GM12878 (cell line): ENCODE data around the gene LDLRAD4. TPM values are rescaled to one million over a fixed set of nuclear protein-coding genes. Genes with fewer than 3 reads are reported as not detected.
A peak's percentile ranks its signal among the peaks of the same experiment; 100 is the strongest.

Experiments used
- BCL11A ChIP-seq: IDR thresholded peaks from 2 replicates; pipeline ENCODE4 v1.6.1; 2011; ENCODE audit warnings: low read depth, low read length
- BCLAF1 ChIP-seq: fragments of 450-650 bp; IDR thresholded peaks from 2 replicates; pipeline ENCODE4 v1.6.1; 2017; ENCODE audit warnings: antibody characterized with exemption, mild to moderate bottlenecking, moderate library complexity
- CBFB ChIP-seq: IDR thresholded peaks from 2 replicates; pipeline ENCODE4 v1.6.1; 2016; ENCODE audit warnings: antibody characterized with exemption, low read depth
- CEBPB ChIP-seq, 2 experiments: fragments of 150-350 bp in 1 of 2; IDR thresholded peaks; 2 replicates each; pipeline ENCODE4 v1.6.1; 2012 to 2014; ENCODE audit warnings: low read depth in 2 of 2, low read length in 2 of 2, borderline replicate concordance in 1 of 2, inconsistent platforms in 1 of 2
- CUX1 ChIP-seq: IDR thresholded peaks from 2 replicates; pipeline ENCODE4 v1.6.1; 2012; ENCODE audit warnings: improper control_type of control experiment, low read depth, low read length; ENCODE audit not compliant: insufficient replicate concordance
- FOS ChIP-seq: IDR thresholded peaks from 3 replicates; pipeline ENCODE4 v1.6.1; 2011; ENCODE audit warnings: borderline replicate concordance; ENCODE audit not compliant: insufficient read length; ENCODE audit errors: extremely low read depth
- KLF5 ChIP-seq: fragments of 450-650 bp; IDR thresholded peaks from 2 replicates; pipeline ENCODE4 v1.6.1; 2014; ENCODE audit warnings: mild to moderate bottlenecking; ENCODE audit not compliant: partially characterized antibody
- MTA3 ChIP-seq: IDR thresholded peaks from 2 replicates; pipeline ENCODE4 v1.6.1; 2012; ENCODE audit warnings: low read length, inconsistent platforms, borderline replicate concordance
- MXI1 ChIP-seq: fragments of 150-350 bp; IDR thresholded peaks from 2 replicates; pipeline ENCODE4 v1.6.1; 2011; ENCODE audit warnings: low read depth, mild to moderate bottlenecking, inconsistent platforms, low read length, improper control_type of control experiment
- NR2F1 ChIP-seq: fragments of 450-650 bp; conservative IDR thresholded peaks from 2 replicates; pipeline ENCODE4 v1.6.1; 2017; ENCODE audit warnings: mild to moderate bottlenecking
- PML ChIP-seq: IDR thresholded peaks from 2 replicates; pipeline ENCODE4 v1.6.1; 2012; ENCODE audit warnings: low read length, inconsistent platforms
- RAD51 ChIP-seq: fragments of 450-650 bp; IDR thresholded peaks from 2 replicates; pipeline ENCODE4 v1.6.1; 2016; ENCODE audit warnings: moderate library complexity, mild to moderate bottlenecking, inconsistent platforms
- RB1 ChIP-seq: fragments of 450-650 bp; formaldehyde crosslinking; IDR thresholded peaks from 2 replicates; pipeline ENCODE4 v1.6.1; 2017; ENCODE audit warnings: mild to moderate bottlenecking, borderline replicate concordance
- RBBP5 ChIP-seq: fragments of 200-600 bp; sonication (generic); conservative IDR thresholded peaks from 2 replicates; pipeline ENCODE4 v1.6.1; 2016
- SIN3A ChIP-seq: IDR thresholded peaks from 2 replicates; pipeline ENCODE4 v1.6.1; 2012; ENCODE audit warnings: low read depth, low read length, improper control_type of control experiment
- SUPT20H ChIP-seq: IDR thresholded peaks from 2 replicates; pipeline ENCODE4 v1.6.1; 2011; ENCODE audit warnings: low read depth, mild to moderate bottlenecking, low read length, moderate library complexity, borderline replicate concordance; ENCODE audit not compliant: control insufficient read depth
- YBX1 ChIP-seq: fragments of 450-650 bp; IDR thresholded peaks from 2 replicates; pipeline ENCODE4 v1.6.1; 2016; ENCODE audit warnings: antibody characterized with exemption
- ZNF687 ChIP-seq: fragments of 450-650 bp; IDR thresholded peaks from 2 replicates; pipeline ENCODE4 v1.6.1; 2017; ENCODE audit warnings: mild to moderate bottlenecking, moderate library complexity
- ZZZ3 ChIP-seq: IDR thresholded peaks from 2 replicates; pipeline ENCODE4 v1.6.1; 2011; ENCODE audit warnings: low read depth; ENCODE audit not compliant: control insufficient read depth, insufficient read length
- polyA plus RNA-seq, 11 experiments: library from polyadenylated mRNA; depleted of rRNA in 4 of 11; unstranded in 6 of 11; stranded (reverse) in 5 of 11; fragments of >200 nt; fragmentation: Nextera tagmentation in 4 of 11; fragmentation: Illumina TruSeq in 1 of 11; extraction: Ambion mirVana in 4 of 11; extraction: Trizol in 1 of 11; gene quantifications; 1 replicate in 1 of 11; 2 replicates in 10 of 11; pipeline versions ENCODE4 v1.2.1 to v1.2.3, GENCODE V29; 2011 to 2016; ENCODE audit warnings: inconsistent platforms in 2 of 11, missing spikeins in 2 of 11, low read depth in 1 of 11
- total RNA-seq, 4 experiments: library from RNA; depleted of rRNA in 3 of 4; stranded (reverse); fragments of >200 nt in 3 of 4; fragmentation: Illumina TruSeq in 1 of 4; extraction: Trizol in 1 of 4; gene quantifications; 2 replicates each; pipeline versions ENCODE4 v1.2.1 to v1.2.3, GENCODE V29; 2013 to 2021

Gene LDLRAD4
- total and polyA plus RNA-seq, 10 of the 15 experiments (the other 5 are each of a cell fraction or from before 2014, with no cell fraction given) = 2.7 to 16.8 (median 11.2) TPM

- TF ChIP-seq CUX1 = peak; percentile 68
- TF ChIP-seq BCL11A = peak; percentile 96
- TF ChIP-seq YBX1 = no peak
- TF ChIP-seq NR2F1 = peak; percentile 99
- no peak for TF ChIP-seq RBBP5
- no peak for TF ChIP-seq RB1
- no peak for TF ChIP-seq SUPT20H
- TF ChIP-seq MXI1 = peak; percentile 82
- no peak for TF ChIP-seq CEBPB (IDR thresholded peaks at IDR 0.05; ENCODE audit: borderline replicate concordance in 1 of 2, low read depth in 2 of 2, low read length in 2 of 2)
- TF ChIP-seq FOS = no peak
- TF ChIP-seq RAD51 = peak; percentile 81
- TF ChIP-seq BCLAF1 = no peak
- peak; percentile 86; the same call in 1 of the 2 replicates for TF ChIP-seq ZNF687
- TF ChIP-seq PML = no peak
- peak; percentile 50 for TF ChIP-seq KLF5
- TF ChIP-seq CBFB = peak; percentile 60
- 0 out of 2 replicates have a peak, but pooled peaks have one; percentile 46 for TF ChIP-seq MTA3
- TF ChIP-seq SIN3A = no peak
- TF ChIP-seq ZZZ3 = no peak
These were observed 344.0 kb downstream of the LDLRAD4 start (continued) for GRCh38 chr18:13562494-13563029.
